Hepatocyte (in vitro differentiated cells): Measurements from ENCODE around the gene SYT8. TPM values are rescaled to one million over a fixed set of nuclear protein-coding genes. Genes with fewer than 3 reads are reported as not detected.
A peak's percentile ranks its signal among the peaks of the same experiment; 100 is the strongest.
"Not testable (repeated sequence)": the region's sequence is repeated elsewhere in the genome, so short reads cannot be mapped to it uniquely, and the experiment has no call there.

Source experiments
- DNase-seq: peaks from one replicate; pipeline ENCODE4 v3.0.0-alpha.2; 2016; ENCODE audit warnings: low spot score
- H2AFZ ChIP-seq: fragments of 200-600 bp; sonication (generic); 2 replicates; pipeline ENCODE4 v1.6.0; 2016; ENCODE audit warnings: antibody characterized with exemption, mild to moderate bottlenecking
- H3K27ac ChIP-seq: fragments of 200-600 bp; sonication (generic); 2 replicates; pipeline ENCODE4 v1.5.1; 2016; ENCODE audit warnings: mild to moderate bottlenecking
- H3K27me3 ChIP-seq: fragments of 200-600 bp; sonication (generic); 2 replicates; pipeline ENCODE4 v1.6.1; 2016
- H3K36me3 ChIP-seq: fragments of 200-600 bp; sonication (generic); replicated peaks from 2 replicates; pipeline ENCODE4 v1.5.1; 2016; ENCODE audit warnings: low read depth; ENCODE audit not compliant: insufficient read depth
- H3K4me1 ChIP-seq: fragments of 200-600 bp; sonication (generic); 2 replicates; pipeline ENCODE4 v1.5.1; 2016; ENCODE audit warnings: mild to moderate bottlenecking, moderate library complexity; ENCODE audit not compliant: insufficient read depth
- H3K4me2 ChIP-seq: fragments of 200-600 bp; sonication (generic); 2 replicates; pipeline ENCODE4 v1.6.0; 2016
- H3K4me3 ChIP-seq: fragments of 200-600 bp; sonication (generic); 2 replicates; pipeline ENCODE4 v1.5.1; 2016; ENCODE audit warnings: mild to moderate bottlenecking
- H3K79me2 ChIP-seq: fragments of 200-600 bp; sonication (generic); 2 replicates; pipeline ENCODE4 v1.6.0; 2017; ENCODE audit warnings: mild to moderate bottlenecking
- H3K9me2 ChIP-seq: fragments of 200-600 bp; sonication (generic); replicated peaks from 2 replicates; pipeline ENCODE4 v1.6.0; 2017; ENCODE audit warnings: mild to moderate bottlenecking; ENCODE audit not compliant: insufficient read depth
- H3K9me3 ChIP-seq: fragments of 200-600 bp; sonication (generic); 2 replicates; pipeline ENCODE4 v1.5.1; 2016; ENCODE audit warnings: low read depth, mild to moderate bottlenecking
- H4K20me1 ChIP-seq: fragments of 200-600 bp; sonication (generic); 2 replicates; pipeline ENCODE4 v1.6.0; 2016; ENCODE audit warnings: mild to moderate bottlenecking; ENCODE audit not compliant: insufficient read depth, poor library complexity, severe bottlenecking
- EZH2 ChIP-seq: fragments of 200-600 bp; sonication (generic); IDR thresholded peaks from 2 replicates; pipeline ENCODE4 v1.6.1; 2016; ENCODE audit warnings: antibody characterized with exemption, mild to moderate bottlenecking, borderline replicate concordance
- EZH2phosphoT487 ChIP-seq: fragments of 200-600 bp; sonication (generic); IDR thresholded peaks from one replicate; pipeline ENCODE4 v1.6.1; 2018; ENCODE audit warnings: antibody characterized with exemption, mild to moderate bottlenecking, low read depth, moderate library complexity; ENCODE audit not compliant: unreplicated experiment, severe bottlenecking
- WGBS: methylation state at CpG from one replicate; pipeline ENCODE4 v1.1.6; 2016; ENCODE audit warnings: low lambda C conversion rate; ENCODE audit errors: missing lambda C conversion rate; 5-methylcytosine and 5-hydroxymethylcytosine counted together
- polyA plus RNA-seq: library from polyadenylated mRNA; unstranded; fragments of >200 nt; fragmentation: Nextera tagmentation; extraction: Ambion mirVana; gene quantifications from 2 replicates; pipeline ENCODE4 v1.2.1, GENCODE V29; 2016
- total RNA-seq: library from RNA; depleted of rRNA; stranded (reverse); fragments of >200 nt; gene quantifications from 2 replicates; pipeline ENCODE4 v1.2.3, GENCODE V29; 2014
- TF ChIP-seq, protein P1 (sequence below): fragments of 200-600 bp; sonication (generic); IDR thresholded peaks from 2 replicates; pipeline ENCODE4 v1.5.1; 2016; ENCODE audit warnings: antibody characterized with exemption, mild to moderate bottlenecking; ENCODE audit not compliant: poor library complexity

SYT8 gene
- total and polyA plus RNA-seq, 2 experiments from 2014 or later, result 6.3 to 29.2 TPM

DNA sequence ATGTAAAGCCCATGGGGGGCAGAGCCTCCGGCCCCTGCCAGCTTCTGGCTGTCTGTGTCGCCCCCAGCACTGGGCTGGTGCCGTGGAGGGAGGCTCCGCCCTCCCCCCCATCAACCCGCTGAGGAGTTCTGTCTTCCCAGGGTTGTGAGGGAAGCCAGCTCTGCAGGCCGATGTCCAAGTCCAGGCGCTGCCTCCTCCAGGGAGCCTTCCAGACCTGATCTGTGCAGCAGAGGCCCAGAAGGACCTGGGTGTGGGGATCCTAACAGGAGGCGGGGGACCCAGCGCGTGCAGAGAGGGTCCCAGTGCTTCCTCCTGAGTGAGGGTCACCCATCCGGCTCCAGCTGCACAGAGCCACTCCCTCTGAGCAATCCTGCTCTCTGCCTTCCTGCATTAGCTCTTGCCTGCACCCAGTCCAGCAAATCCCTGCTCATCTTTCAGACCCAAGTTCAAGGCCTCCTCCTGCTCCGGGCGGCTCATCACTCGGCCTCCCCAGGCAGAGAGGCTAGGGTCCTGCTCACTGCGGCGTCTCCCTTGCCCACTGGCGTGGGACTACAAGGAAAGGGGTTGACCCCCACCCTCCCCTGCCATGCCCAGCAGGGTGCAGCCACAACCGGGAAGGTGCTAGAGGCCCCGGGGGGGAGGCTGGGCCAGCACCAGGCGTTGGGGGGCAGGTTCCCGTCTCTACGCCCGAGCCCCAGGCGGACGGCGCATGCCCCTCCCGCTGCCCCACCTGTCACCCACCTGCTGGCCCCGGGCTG lies 40.5 kb downstream of the SYT8 start:
- no peak for DNase-seq
- Histone ChIP-seq H3K27me3 (no peaks in the 10 kb centered on the region), H4K20me1 (no peaks in the 10 kb centered on the region), H3K9me3 (no peaks in the 10 kb centered on the region), H3K4me2 (peak overlapping the region; percentile 73), H3K79me2 (no peaks in the 10 kb centered on the region), H3K4me3 (no peak overlapping the region), H3K4me1 (peaks cover 42% of the 10 kb centered on the region), H3K36me3 (no peaks in the 10 kb centered on the region), H3K27ac (peak overlapping the region; percentile 99), H3K9me2 (no peaks in the 10 kb centered on the region), H2AFZ (no peak overlapping the region)
- TF ChIP-seq EZH2 (no peak), EZH2phosphoT487 (no peak)
- TF ChIP-seq, protein P1, sequence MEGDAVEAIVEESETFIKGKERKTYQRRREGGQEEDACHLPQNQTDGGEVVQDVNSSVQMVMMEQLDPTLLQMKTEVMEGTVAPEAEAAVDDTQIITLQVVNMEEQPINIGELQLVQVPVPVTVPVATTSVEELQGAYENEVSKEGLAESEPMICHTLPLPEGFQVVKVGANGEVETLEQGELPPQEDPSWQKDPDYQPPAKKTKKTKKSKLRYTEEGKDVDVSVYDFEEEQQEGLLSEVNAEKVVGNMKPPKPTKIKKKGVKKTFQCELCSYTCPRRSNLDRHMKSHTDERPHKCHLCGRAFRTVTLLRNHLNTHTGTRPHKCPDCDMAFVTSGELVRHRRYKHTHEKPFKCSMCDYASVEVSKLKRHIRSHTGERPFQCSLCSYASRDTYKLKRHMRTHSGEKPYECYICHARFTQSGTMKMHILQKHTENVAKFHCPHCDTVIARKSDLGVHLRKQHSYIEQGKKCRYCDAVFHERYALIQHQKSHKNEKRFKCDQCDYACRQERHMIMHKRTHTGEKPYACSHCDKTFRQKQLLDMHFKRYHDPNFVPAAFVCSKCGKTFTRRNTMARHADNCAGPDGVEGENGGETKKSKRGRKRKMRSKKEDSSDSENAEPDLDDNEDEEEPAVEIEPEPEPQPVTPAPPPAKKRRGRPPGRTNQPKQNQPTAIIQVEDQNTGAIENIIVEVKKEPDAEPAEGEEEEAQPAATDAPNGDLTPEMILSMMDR, result no peak
- 74% methylated on average over 17 of the region's 28 CpGs for WGBS

DNA sequence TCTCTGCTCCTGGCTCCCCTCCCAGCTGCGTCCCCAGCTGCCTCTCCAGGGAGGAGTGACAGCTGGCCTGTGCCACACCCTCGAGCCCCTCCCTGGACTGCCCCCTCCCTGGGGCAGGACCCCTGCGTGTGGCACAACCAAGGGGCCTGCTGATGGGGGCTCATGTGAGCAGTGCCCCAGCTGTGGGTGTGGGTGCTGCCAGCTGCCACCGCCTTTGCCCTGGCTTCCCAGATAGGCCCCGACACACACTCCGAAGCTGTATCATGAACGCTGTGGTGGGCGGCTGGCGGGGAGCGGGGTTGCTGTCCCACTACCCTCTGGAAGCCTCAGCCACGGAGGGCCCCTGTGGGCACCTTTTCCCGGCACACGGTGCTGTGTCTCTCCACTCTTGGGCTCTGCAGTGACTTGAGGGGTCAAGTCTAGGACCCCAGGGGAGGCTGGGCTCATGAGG lies 41.1 kb downstream of the SYT8 start:
- 78% methylated on average over 12 of the region's 13 CpGs for WGBS
- H3K79me2 ChIP-seq, H3K9me3 ChIP-seq, H2AFZ ChIP-seq, H3K27me3 ChIP-seq, H3K9me2 ChIP-seq, H4K20me1 ChIP-seq, H3K36me3 ChIP-seq, DNase-seq, H3K4me3 ChIP-seq: not testable (repeated sequence)
- peak overlapping the region; percentile 73 for H3K4me2 ChIP-seq
- H3K27ac ChIP-seq, result peak overlapping the region; percentile 99
- H3K4me1 ChIP-seq, result peaks cover 46% of the 10 kb centered on the region

DNA sequence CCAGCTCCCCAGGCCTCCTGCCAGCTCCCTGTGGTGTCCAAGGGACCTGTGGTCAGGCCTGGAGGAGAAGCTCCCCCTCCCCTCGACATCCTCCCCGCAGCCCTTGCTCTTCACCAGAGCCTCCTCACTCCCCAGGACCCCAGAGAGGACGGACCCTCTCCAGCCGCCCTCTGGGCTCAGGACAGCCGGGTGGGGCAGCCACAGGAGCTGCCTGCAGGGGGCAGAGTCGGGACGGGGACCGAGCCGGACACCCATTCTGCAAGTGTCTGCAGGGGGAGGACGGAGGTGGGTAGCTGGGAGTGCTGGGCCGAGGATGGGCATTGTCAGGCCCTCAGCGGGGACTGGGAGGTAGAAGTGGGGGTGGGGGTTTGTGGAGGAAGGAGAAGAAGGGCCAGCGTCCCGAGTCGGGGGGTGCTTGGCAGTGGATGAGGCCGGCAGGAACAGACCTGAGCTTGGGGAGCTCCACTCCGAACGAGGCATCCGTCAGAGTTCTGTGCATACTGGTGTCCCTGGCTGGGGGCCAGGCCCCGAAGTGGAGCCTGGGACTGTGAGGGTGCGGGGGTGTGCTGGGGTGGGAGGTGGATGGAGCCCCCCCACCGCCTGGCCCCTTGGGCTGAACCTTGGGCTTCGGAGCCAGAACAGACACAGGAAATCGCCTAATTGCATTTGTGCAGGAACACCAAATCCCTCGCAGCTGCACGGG lies 41.7 kb downstream of the SYT8 start:
- H2AFZ ChIP-seq, result no peak overlapping the region
- no peak for TF ChIP-seq EZH2
- TF ChIP-seq EZH2phosphoT487, result no peak
- TF ChIP-seq, protein P1, result peak; percentile 56
- no peaks in the 10 kb centered on the region for H3K27me3 ChIP-seq
- H3K9me2 ChIP-seq, result no peaks in the 10 kb centered on the region
- H4K20me1 ChIP-seq, result no peaks in the 10 kb centered on the region
- 51% methylated on average over 11 of the region's 26 CpGs for WGBS
- peak overlapping the region; percentile 73 for H3K4me2 ChIP-seq
- DNase-seq, result peak; percentile 79
- no peaks in the 10 kb centered on the region for H3K79me2 ChIP-seq
- H3K9me3 ChIP-seq, result no peaks in the 10 kb centered on the region
- no peaks in the 10 kb centered on the region for H3K36me3 ChIP-seq
- peak overlapping the region; percentile 99 for H3K27ac ChIP-seq
- H3K4me1 ChIP-seq, result peaks cover 50% of the 10 kb centered on the region
- H3K4me3 ChIP-seq, result no peak overlapping the region
